GM23338 (cell line): ENCODE measurements around the gene IL13RA2. TPM values are rescaled to one million over a fixed set of nuclear protein-coding genes. Genes with fewer than 3 reads are reported as not detected.

Experiments
- ATAC-seq: fragments of 200-7000 bp; cut with Tn5 transposase; 3 replicates; pipeline ENCODE4 v1.9.1; 2020
- DNase-seq: peaks from one replicate; pipeline ENCODE4 v3.0.0-alpha.2; 2015; ENCODE audit warnings: low spot score
- H2AFZ ChIP-seq: fragments of 200-600 bp; sonication (generic); 2 replicates; pipeline ENCODE4 v1.8.0; 2016; ENCODE audit warnings: antibody characterized with exemption, mild to moderate bottlenecking, moderate library complexity
- H3F3A ChIP-seq: fragments of 200-600 bp; sonication (generic); replicated peaks from 2 replicates; pipeline ENCODE4 v1.8.0; 2017; ENCODE audit warnings: antibody characterized with exemption, mixed run types, low read depth
- H3K27ac ChIP-seq: fragments of 200-600 bp; sonication (generic); 2 replicates; pipeline ENCODE4 v1.6.1; 2016; ENCODE audit warnings: low read depth
- H3K27me3 ChIP-seq: fragments of 200-600 bp; sonication (generic); 2 replicates; pipeline ENCODE4 v1.8.0; 2016; ENCODE audit warnings: mild to moderate bottlenecking, mixed run types, moderate library complexity; ENCODE audit not compliant: insufficient read depth
- H3K36me3 ChIP-seq: fragments of 200-600 bp; sonication (generic); 2 replicates; pipeline ENCODE4 v1.8.0; 2016; ENCODE audit warnings: mild to moderate bottlenecking; ENCODE audit not compliant: insufficient read depth
- H3K4me1 ChIP-seq: fragments of 200-600 bp; sonication (generic); 2 replicates; pipeline ENCODE4 v1.8.0; 2016; ENCODE audit warnings: mild to moderate bottlenecking, moderate library complexity; ENCODE audit not compliant: insufficient read depth
- H3K4me2 ChIP-seq: fragments of 200-600 bp; sonication (generic); 2 replicates; pipeline ENCODE4 v1.7.1; 2017; ENCODE audit warnings: mixed run types
- H3K4me3 ChIP-seq: fragments of 200-600 bp; sonication (generic); 2 replicates; pipeline ENCODE4 v1.6.1; 2016; ENCODE audit warnings: mixed run types
- H3K79me2 ChIP-seq: fragments of 200-600 bp; sonication (generic); replicated peaks from 2 replicates; pipeline ENCODE4 v1.8.0; 2017; ENCODE audit warnings: mild to moderate bottlenecking; ENCODE audit not compliant: insufficient read depth
- H3K9me2 ChIP-seq: fragments of 200-600 bp; sonication (generic); 2 replicates; pipeline ENCODE4 v1.8.0; 2017; ENCODE audit not compliant: insufficient read depth
- H4K20me1 ChIP-seq: fragments of 200-600 bp; sonication (generic); replicated peaks from 2 replicates; pipeline ENCODE4 v1.8.0; 2017; ENCODE audit warnings: mild to moderate bottlenecking; ENCODE audit not compliant: insufficient read depth
- H3K27ac Mint-ChIP-seq: 2 replicates; pipeline ENCODE4 v1.8.0; 2020; ENCODE audit warnings: inconsistent platforms, mild to moderate bottlenecking, moderate library complexity, mixed read lengths
- H3K27me3 Mint-ChIP-seq: 3 replicates; pipeline ENCODE4 v1.8.0; 2022; ENCODE audit warnings: low read depth, mild to moderate bottlenecking, moderate library complexity, mixed read lengths, inconsistent platforms; ENCODE audit not compliant: insufficient read depth, poor library complexity
- H3K36me3 Mint-ChIP-seq: 3 replicates; pipeline ENCODE4 v1.8.0; 2021; ENCODE audit warnings: low read depth, mild to moderate bottlenecking, inconsistent platforms, moderate library complexity, mixed read lengths
- H3K4me1 Mint-ChIP-seq: 3 replicates; pipeline ENCODE4 v1.8.0; 2020; ENCODE audit warnings: mild to moderate bottlenecking, inconsistent platforms, mixed read lengths
- H3K4me3 Mint-ChIP-seq: 3 replicates; pipeline ENCODE4 v1.8.0; 2021; ENCODE audit warnings: moderate library complexity, mild to moderate bottlenecking, inconsistent platforms, mixed read lengths
- H3K9me3 Mint-ChIP-seq: 3 replicates; pipeline ENCODE4 v1.8.0; 2020; ENCODE audit warnings: moderate library complexity, mild to moderate bottlenecking, inconsistent platforms, mixed read lengths
- CREB1 ChIP-seq: fragments of 250-450 bp; sonication (Bioruptor Pico); IDR thresholded peaks from 2 replicates; pipeline ENCODE4 v1.5.0; 2020; ENCODE audit warnings: low read depth, mild to moderate bottlenecking, moderate library complexity
- CTCF ChIP-seq, 2 experiments: fragments of 200-600 bp in 1 of 2; sonication (generic) in 1 of 2; conservative IDR thresholded peaks; 2 replicates each; pipeline versions ENCODE4 v1.5.1 to v1.6.1; 2016 to 2017; ENCODE audit warnings: antibody characterized with exemption in 2 of 2, low read depth in 2 of 2, mild to moderate bottlenecking in 2 of 2, moderate library complexity in 1 of 2
- ETS1 ChIP-seq: IDR thresholded peaks from 2 replicates; pipeline ENCODE4 v1.6.1; 2016; ENCODE audit warnings: antibody characterized with exemption
- EZH2 ChIP-seq: fragments of 200-600 bp; sonication (generic); IDR thresholded peaks from one replicate; pipeline ENCODE4 v1.8.0; 2017; ENCODE audit warnings: antibody characterized with exemption, mild to moderate bottlenecking, low read depth; ENCODE audit not compliant: unreplicated experiment
- EZH2phosphoT487 ChIP-seq: fragments of 200-600 bp; sonication (generic); IDR thresholded peaks from one replicate; pipeline ENCODE4 v1.8.1; 2018; ENCODE audit warnings: antibody characterized with exemption; ENCODE audit not compliant: unreplicated experiment
- JUNB ChIP-seq: IDR thresholded peaks from one replicate; pipeline ENCODE4 v1.6.1; 2016; ENCODE audit warnings: antibody characterized with exemption; ENCODE audit not compliant: unreplicated experiment
- NANOG ChIP-seq: IDR thresholded peaks from 2 replicates; pipeline ENCODE4 v1.6.1; 2016; ENCODE audit warnings: antibody characterized with exemption, borderline replicate concordance
- POLR2AphosphoS5 ChIP-seq: IDR thresholded peaks from 2 replicates; pipeline ENCODE4 v1.6.1; 2016; ENCODE audit warnings: antibody characterized with exemption, low read depth
- REST ChIP-seq: IDR thresholded peaks from one replicate; pipeline ENCODE4 v1.6.1; 2018; ENCODE audit warnings: antibody characterized with exemption; ENCODE audit not compliant: unreplicated experiment
- STAT1 ChIP-seq: IDR thresholded peaks from one replicate; pipeline ENCODE4 v1.6.1; 2016; ENCODE audit warnings: antibody characterized with exemption; ENCODE audit not compliant: unreplicated experiment
- ZNF114 ChIP-seq: fragments of 250-450 bp; sonication (Bioruptor Pico); IDR thresholded peaks from 2 replicates; pipeline ENCODE4 v1.5.0; 2020; ENCODE audit warnings: mild to moderate bottlenecking, moderate library complexity
- ZNF331 ChIP-seq: fragments of 250-450 bp; sonication (Bioruptor Pico); IDR thresholded peaks from 2 replicates; pipeline ENCODE4 v1.5.0; 2020; ENCODE audit warnings: low read depth, mild to moderate bottlenecking, moderate library complexity
- ZNF462 ChIP-seq: fragments of 250-450 bp; sonication (Bioruptor Pico); IDR thresholded peaks from 2 replicates; pipeline ENCODE4 v1.5.0; 2020; ENCODE audit warnings: mild to moderate bottlenecking, moderate library complexity
- long read RNA-seq: library from polyadenylated mRNA; unstranded; transcript quantifications from one replicate; pipeline ENCODE4 v2.0.0, GENCODE V29; 2020; ENCODE audit not compliant: unreplicated experiment
- polyA plus RNA-seq: library from polyadenylated mRNA; unstranded; fragments of >200 nt; fragmentation: Nextera tagmentation; extraction: Ambion mirVana; gene quantifications from 2 replicates; pipeline ENCODE4 v1.2.1, GENCODE V29; 2016
- total RNA-seq: library from RNA; depleted of rRNA; stranded (reverse); fragments of >200 nt; shearing (Covaris generic); gene quantifications from 2 replicates; pipeline ENCODE4 v1.2.3, GENCODE V29; 2014; rRNA removed

IL13RA2 gene
- total RNA-seq (not detected in 2 replicates), polyA plus RNA-seq (not detected in 2 replicates)
- long read RNA-seq, result 0 reads

GRCh38 chrX:115017455-115017854, at the start of gene IL13RA2:
TSS of gene IL13RA2 (minus strand) at chrX:115017616. CDS start at chrX:115017269, 347 bp downstream.
- no peak for TF ChIP-seq POLR2AphosphoS5
- TF ChIP-seq ZNF462, result no peak
- no peak for TF ChIP-seq ETS1
- no peak for TF ChIP-seq CTCF (conservative IDR thresholded peaks at IDR 0.05; ENCODE audit: low read depth in 2 of 2)
- no peak for TF ChIP-seq EZH2phosphoT487
- TF ChIP-seq ZNF331 (CRISPR knock-in tag), result no peak
- no peak for TF ChIP-seq EZH2
- no peak for TF ChIP-seq CREB1
- TF ChIP-seq ZNF114 (CRISPR knock-in tag), result no peak
- no peak for TF ChIP-seq REST
- no peak for TF ChIP-seq NANOG
- TF ChIP-seq STAT1, result no peak
- no peak for TF ChIP-seq JUNB
- Histone ChIP-seq H3K27me3 (no peaks in the 10 kb centered on the region), H3F3A (no peaks in the 10 kb centered on the region), H3K79me2 (no peaks in the 10 kb centered on the region), H3K4me1 (no peaks in the 10 kb centered on the region), H3K4me3 (no peak within 1 kb of the TSS), H3K36me3 (no peaks in the 10 kb centered on the region), H2AFZ (no peak within 1 kb of the TSS; the same call in 1 of the 2 replicates), H3K27ac (no peak within 1 kb of the TSS), H3K9me2 (no peaks in the 10 kb centered on the region), H4K20me1 (no peaks in the 10 kb centered on the region), H3K4me2 (no peak within 1 kb of the TSS)
- Mint-ChIP-seq H3K9me3 (no peaks in the 10 kb centered on the region), H3K27me3 (no peaks in the 10 kb centered on the region), H3K36me3 (no peaks in the 10 kb centered on the region), H3K4me3 (no peak within 1 kb of the TSS), H3K4me1 (no peaks in the 10 kb centered on the region), H3K27ac (no peak within 1 kb of the TSS)
- peak; percentile 9 for DNase-seq
- no peak for ATAC-seq
